GM12878 (cell line): Measurements from ENCODE around the gene HAND2. TPM values are rescaled to one million over a fixed set of nuclear protein-coding genes. Genes with fewer than 3 reads are reported as not detected.

Experiments
- ATAC-seq: fragments of 200-7000 bp; cut with Tn5 transposase; 3 replicates; pipeline ENCODE4 v1.9.1; 2020; ENCODE audit warnings: mild to moderate bottlenecking, moderate library complexity
- BruUV-seq: library from RNA; stranded (reverse); fragments of 400-500 nt; replicated peaks from 2 replicates; lab custom pipeline; 2021; lab: Mats Ljungman, UMichigan
- CTCF ChIA-PET: fragments of 300-600 bp; sonication (Branson Sonifier 250); formaldehyde crosslinking; extraction: SDS; loops from one replicate; lab custom pipeline; 2021; ENCODE audit warnings: inconsistent platforms; lab: Yijun Ruan, JAX
- POLR2A ChIA-PET: fragments of 350-600 bp; formaldehyde crosslinking; extraction: SDS; loops from one replicate; lab custom pipeline; 2021; ENCODE audit warnings: inconsistent platforms; lab: Charles Lee
- RAD21 ChIA-PET: fragments of 300-600 bp; sonication (Branson Sonifier 250); formaldehyde crosslinking; loops from one replicate; lab custom pipeline; 2023; ENCODE audit warnings: antibody characterized with exemption; ENCODE audit not compliant: unreplicated experiment; lab: Charles Lee
- SMC1A ChIA-PET: fragments of 300-600 bp; sonication (Branson Sonifier 250); formaldehyde crosslinking; loops from one replicate; lab custom pipeline; 2023; ENCODE audit not compliant: unreplicated experiment, uncharacterized antibody; lab: Charles Lee
- DNase-seq: peaks from one replicate; pipeline ENCODE4 v3.0.0-alpha.2; 2011; ENCODE audit warnings: low read depth, low spot score
- FAIRE-seq: peaks from 3 replicates; lab custom pipeline; 2011; peaks lifted over from hg19 to GRCh38; lab: Jason Lieb, UNC
- H2AFZ ChIP-seq: 2 replicates; pipeline ENCODE4 v1.6.0; 2011; ENCODE audit warnings: low read depth, low read length, control low read depth; ENCODE audit not compliant: control insufficient read depth
- H3K27ac ChIP-seq: 2 replicates; pipeline ENCODE4 v1.5.1; 2011; ENCODE audit warnings: control low read depth; ENCODE audit not compliant: control insufficient read depth, insufficient read depth
- H3K27me3 ChIP-seq, 2 experiments: replicated peaks in 1 of 2; 2 replicates each; pipeline versions ENCODE4 v1.6.0 to v1.6.1; 2011; ENCODE audit warnings: low read length in 1 of 2; ENCODE audit not compliant: control insufficient read depth in 2 of 2, insufficient read depth in 2 of 2
- H3K36me3 ChIP-seq, 2 experiments: 2 replicates each; pipeline ENCODE4 v1.5.1; 2011; ENCODE audit warnings: low read length in 1 of 2; ENCODE audit not compliant: control insufficient read depth in 2 of 2, insufficient read depth in 2 of 2
- H3K4me1 ChIP-seq: 2 replicates; pipeline ENCODE4 v1.6.1; 2011; ENCODE audit warnings: mild to moderate bottlenecking, low read length, moderate library complexity, mixed read lengths; ENCODE audit not compliant: control insufficient read depth, insufficient read depth
- H3K4me2 ChIP-seq: 2 replicates; pipeline ENCODE4 v1.6.0; 2011; ENCODE audit warnings: control low read depth; ENCODE audit not compliant: control insufficient read depth, insufficient read depth
- H3K4me3 ChIP-seq: fragments of 200-600 bp; sonication (generic); 2 replicates; pipeline ENCODE4 v1.5.1; 2016
- H3K79me2 ChIP-seq: 2 replicates; pipeline ENCODE4 v1.6.0; 2011; ENCODE audit warnings: low read length; ENCODE audit not compliant: control insufficient read depth, insufficient read depth
- H3K9ac ChIP-seq: 2 replicates; pipeline ENCODE4 v1.8.0; 2011; ENCODE audit warnings: low read length, control low read depth, mixed read lengths; ENCODE audit not compliant: control insufficient read depth, insufficient read depth
- H3K9me3 ChIP-seq: replicated peaks from 3 replicates; pipeline ENCODE4 v1.5.1; 2011; ENCODE audit warnings: mild to moderate bottlenecking, low read length; ENCODE audit not compliant: control insufficient read depth, insufficient read depth
- H4K20me1 ChIP-seq: 2 replicates; pipeline ENCODE4 v1.6.0; 2011; ENCODE audit not compliant: control insufficient read depth, insufficient read depth
- ATF7 ChIP-seq: fragments of 450-650 bp; IDR thresholded peaks from 2 replicates; pipeline ENCODE4 v1.6.1; 2016; ENCODE audit warnings: low read depth, mild to moderate bottlenecking
- KAT2A ChIP-seq: conservative IDR thresholded peaks from 2 replicates; pipeline ENCODE4 v1.6.1; 2011; ENCODE audit warnings: low read depth, low read length; ENCODE audit not compliant: control insufficient read depth
- MTA2 ChIP-seq: fragments of 450-650 bp; IDR thresholded peaks from 2 replicates; pipeline ENCODE4 v1.6.1; 2016; ENCODE audit warnings: low read depth, mild to moderate bottlenecking, moderate library complexity
- PAX5 ChIP-seq: IDR thresholded peaks from 2 replicates; pipeline ENCODE4 v1.6.1; 2011; ENCODE audit warnings: low read depth, low read length, borderline replicate concordance
- RUNX3 ChIP-seq: IDR thresholded peaks from 2 replicates; pipeline ENCODE4 v1.6.1; 2012; ENCODE audit warnings: low read length, inconsistent platforms
- SIX5 ChIP-seq: IDR thresholded peaks from 2 replicates; pipeline ENCODE4 v1.6.1; 2011; ENCODE audit warnings: mild to moderate bottlenecking, low read depth, low read length, moderate library complexity; ENCODE audit not compliant: severe bottlenecking
- SMAD5 ChIP-seq: IDR thresholded peaks from 2 replicates; pipeline ENCODE4 v1.6.1; 2016; ENCODE audit warnings: antibody characterized with exemption, low read depth
- SP1 ChIP-seq: IDR thresholded peaks from one replicate; pipeline ENCODE4 v1.6.1; 2011; ENCODE audit warnings: low read depth, low read length
- TCF3 ChIP-seq: IDR thresholded peaks from 2 replicates; pipeline ENCODE4 v1.6.1; 2012; ENCODE audit warnings: low read depth, mild to moderate bottlenecking, low read length, borderline replicate concordance; ENCODE audit not compliant: insufficient read depth
- USF1 ChIP-seq: IDR thresholded peaks from 2 replicates; pipeline ENCODE4 v1.6.1; 2011; ENCODE audit warnings: borderline replicate concordance, low read depth, mild to moderate bottlenecking, moderate library complexity, mixed read lengths, low read length; ENCODE audit not compliant: insufficient read depth; ENCODE audit errors: extremely low read length
- WGBS: methylation state at CpG from one replicate; pipeline ENCODE4 v1.1.6; 2016; ENCODE audit warnings: low lambda C conversion rate; ENCODE audit not compliant: insufficient replicate concordance, insufficient coverage; ENCODE audit errors: missing lambda C conversion rate; 5-methylcytosine and 5-hydroxymethylcytosine counted together
- in situ Hi-C: fragments of 300-500 bp; cut with MboI; formaldehyde crosslinking; loops from 9 replicates; pipeline ENCODE4 v1.14.3; 2018; ENCODE audit warnings: mixed read lengths
- intact Hi-C: fragments of 100-400 bp; cut with micrococcal nuclease; formaldehyde crosslinking; loops from one replicate; pipeline ENCODE4 v1.14.2; 2022; ENCODE audit not compliant: unreplicated experiment
- polyA plus RNA-seq, 11 experiments: library from polyadenylated mRNA; depleted of rRNA in 4 of 11; unstranded in 6 of 11; stranded (reverse) in 5 of 11; fragments of >200 nt; fragmentation: Nextera tagmentation in 4 of 11; fragmentation: Illumina TruSeq in 1 of 11; extraction: Ambion mirVana in 4 of 11; extraction: Trizol in 1 of 11; gene quantifications; 1 replicate in 1 of 11; 2 replicates in 10 of 11; pipeline versions ENCODE4 v1.2.1 to v1.2.3, GENCODE V29; 2011 to 2016; ENCODE audit warnings: inconsistent platforms in 2 of 11, missing spikeins in 2 of 11, low read depth in 1 of 11
- total RNA-seq, 4 experiments: library from RNA; depleted of rRNA in 3 of 4; stranded (reverse); fragments of >200 nt in 3 of 4; fragmentation: Illumina TruSeq in 1 of 4; extraction: Trizol in 1 of 4; gene quantifications; 2 replicates each; pipeline versions ENCODE4 v1.2.1 to v1.2.3, GENCODE V29; 2013 to 2021

The HAND2 gene
- total and polyA plus RNA-seq, 10 of the 15 experiments (the other 5 are each of a cell fraction or from before 2014, with no cell fraction given): 0.09 TPM; not detected in 9

- H3K27ac ChIP-seq: no peak overlapping the region
- ChIA-PET CTCF (no interaction called here), RAD21 (no interaction called here), POLR2A (no interaction called here), SMC1A (no interaction called here)
- no TSS peak for BruUV-seq
- no peak for ATAC-seq
- no peak overlapping the region for H2AFZ ChIP-seq
- H4K20me1 ChIP-seq: no peaks in the 10 kb centered on the region
- no peaks in the 10 kb centered on the region for H3K4me1 ChIP-seq
- H3K9ac ChIP-seq: no peak overlapping the region
- H3K79me2 ChIP-seq: no peaks in the 10 kb centered on the region
- intact Hi-C loops: no loop called here
- H3K36me3 ChIP-seq: no peaks in the 10 kb centered on the region
- H3K27me3 ChIP-seq: peaks cover 10 to 27% of the 10 kb centered on the region in 2 experiments
- DNase-seq: no peak
- no peaks in the 10 kb centered on the region for H3K9me3 ChIP-seq
- H3K4me2 ChIP-seq: no peak overlapping the region
- in situ Hi-C loops: loop anchor here (25.0 kb wide), 1 partner anchor 798 kb away; no protein-coding TSS in a partner anchor
- no peak overlapping the region for H3K4me3 ChIP-seq
- 20% methylated on average over 4 of the region's 4 CpGs for WGBS
- no peak for FAIRE-seq
- no peak for TF ChIP-seq ATF7
- TF ChIP-seq PAX5: no peak
- TF ChIP-seq USF1: no peak
- no peak for TF ChIP-seq MTA2
- TF ChIP-seq KAT2A: no peak
- no peak for TF ChIP-seq SP1
- no peak for TF ChIP-seq SMAD5
- no peak for TF ChIP-seq RUNX3
- TF ChIP-seq SIX5: no peak
- no peak for TF ChIP-seq TCF3
Measured at GRCh38 chr4:173514641-173515217, 15.3 kb downstream of the HAND2 start.
